Measurements from ENCODE around the gene LSM11. TPM values are rescaled to one million over a fixed set of nuclear protein-coding genes. Genes with fewer than 3 reads are reported as not detected.

The LSM11 gene
- total RNA-seq, 4 donors from 2014 or later, result 3.3 to 3.8 (median 3.6) TPM

DNA sequence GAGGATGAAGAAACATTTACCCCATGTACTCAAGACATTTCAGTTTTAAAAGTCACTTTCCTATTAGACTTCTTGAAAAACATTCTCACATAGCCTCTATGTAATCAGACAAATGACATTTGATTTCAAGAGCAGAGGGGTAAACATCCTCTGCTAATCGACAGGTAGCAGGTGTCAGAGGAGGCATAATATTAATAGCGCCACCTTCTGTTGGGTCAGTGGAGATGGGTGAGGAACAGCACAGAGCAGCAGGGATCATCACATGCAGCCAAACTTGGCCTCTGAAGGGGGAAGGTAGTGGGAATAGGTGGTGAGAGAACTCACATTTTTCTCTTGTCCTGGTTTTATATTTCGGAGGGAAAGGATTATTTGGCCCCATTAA is 3.3 kb upstream of the LSM11 start:
- no peak overlapping the region for H3K4me3 ChIP-seq
- no peak for DNase-seq
- TF ChIP-seq POLR2A (IDR thresholded peaks at IDR 0.05), result no peak
- TF ChIP-seq, protein P1, sequence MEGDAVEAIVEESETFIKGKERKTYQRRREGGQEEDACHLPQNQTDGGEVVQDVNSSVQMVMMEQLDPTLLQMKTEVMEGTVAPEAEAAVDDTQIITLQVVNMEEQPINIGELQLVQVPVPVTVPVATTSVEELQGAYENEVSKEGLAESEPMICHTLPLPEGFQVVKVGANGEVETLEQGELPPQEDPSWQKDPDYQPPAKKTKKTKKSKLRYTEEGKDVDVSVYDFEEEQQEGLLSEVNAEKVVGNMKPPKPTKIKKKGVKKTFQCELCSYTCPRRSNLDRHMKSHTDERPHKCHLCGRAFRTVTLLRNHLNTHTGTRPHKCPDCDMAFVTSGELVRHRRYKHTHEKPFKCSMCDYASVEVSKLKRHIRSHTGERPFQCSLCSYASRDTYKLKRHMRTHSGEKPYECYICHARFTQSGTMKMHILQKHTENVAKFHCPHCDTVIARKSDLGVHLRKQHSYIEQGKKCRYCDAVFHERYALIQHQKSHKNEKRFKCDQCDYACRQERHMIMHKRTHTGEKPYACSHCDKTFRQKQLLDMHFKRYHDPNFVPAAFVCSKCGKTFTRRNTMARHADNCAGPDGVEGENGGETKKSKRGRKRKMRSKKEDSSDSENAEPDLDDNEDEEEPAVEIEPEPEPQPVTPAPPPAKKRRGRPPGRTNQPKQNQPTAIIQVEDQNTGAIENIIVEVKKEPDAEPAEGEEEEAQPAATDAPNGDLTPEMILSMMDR (IDR thresholded peaks at IDR 0.05), result peak in 4 of 6 experiments; percentile 36 to 50 (median 46)
- peaks cover 0 to 16% (median 0%) of the 10 kb centered on the region in 4 donors for H3K4me1 ChIP-seq
- H3K36me3 ChIP-seq, result peaks cover 0 to 33% (median 0%) of the 10 kb centered on the region in 3 donors
- no peak overlapping the region for H3K27ac ChIP-seq
- no peaks in the 10 kb centered on the region for H3K27me3 ChIP-seq
- no peaks in the 10 kb centered on the region for H3K9me3 ChIP-seq

DNA sequence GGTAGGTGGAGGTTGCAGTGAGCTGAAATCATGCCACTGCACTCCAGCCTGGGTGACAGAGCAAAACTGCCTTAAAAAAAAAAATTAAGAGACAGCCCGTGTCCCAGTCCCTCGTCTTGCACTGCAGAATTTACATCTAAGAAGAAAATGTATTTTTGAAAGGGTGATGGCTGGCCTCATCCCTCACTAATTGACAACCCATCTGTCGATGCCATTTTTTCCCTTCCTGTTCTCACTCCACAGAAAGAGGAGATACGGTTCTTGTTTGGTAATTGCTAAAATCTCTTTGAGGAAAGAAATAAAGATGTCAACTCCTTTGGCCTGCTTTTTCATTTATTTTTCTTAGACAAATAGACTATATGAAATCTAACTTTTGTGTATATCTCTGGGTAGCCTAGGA is 2.4 kb upstream of the LSM11 start:
- Histone ChIP-seq H3K4me3 (no peak overlapping the region), H3K4me1 (peaks cover 0 to 21% (median 0%) of the 10 kb centered on the region in 4 donors), H3K36me3 (peaks cover 0 to 24% (median 0%) of the 10 kb centered on the region in 3 donors), H3K27ac (no peak overlapping the region), H3K27me3 (no peaks in the 10 kb centered on the region), H3K9me3 (no peaks in the 10 kb centered on the region)
- TF ChIP-seq, protein P1 (IDR thresholded peaks at IDR 0.05), result no peak
- TF ChIP-seq POLR2A (IDR thresholded peaks at IDR 0.05), result no peak
- DNase-seq, result no peak

DNA sequence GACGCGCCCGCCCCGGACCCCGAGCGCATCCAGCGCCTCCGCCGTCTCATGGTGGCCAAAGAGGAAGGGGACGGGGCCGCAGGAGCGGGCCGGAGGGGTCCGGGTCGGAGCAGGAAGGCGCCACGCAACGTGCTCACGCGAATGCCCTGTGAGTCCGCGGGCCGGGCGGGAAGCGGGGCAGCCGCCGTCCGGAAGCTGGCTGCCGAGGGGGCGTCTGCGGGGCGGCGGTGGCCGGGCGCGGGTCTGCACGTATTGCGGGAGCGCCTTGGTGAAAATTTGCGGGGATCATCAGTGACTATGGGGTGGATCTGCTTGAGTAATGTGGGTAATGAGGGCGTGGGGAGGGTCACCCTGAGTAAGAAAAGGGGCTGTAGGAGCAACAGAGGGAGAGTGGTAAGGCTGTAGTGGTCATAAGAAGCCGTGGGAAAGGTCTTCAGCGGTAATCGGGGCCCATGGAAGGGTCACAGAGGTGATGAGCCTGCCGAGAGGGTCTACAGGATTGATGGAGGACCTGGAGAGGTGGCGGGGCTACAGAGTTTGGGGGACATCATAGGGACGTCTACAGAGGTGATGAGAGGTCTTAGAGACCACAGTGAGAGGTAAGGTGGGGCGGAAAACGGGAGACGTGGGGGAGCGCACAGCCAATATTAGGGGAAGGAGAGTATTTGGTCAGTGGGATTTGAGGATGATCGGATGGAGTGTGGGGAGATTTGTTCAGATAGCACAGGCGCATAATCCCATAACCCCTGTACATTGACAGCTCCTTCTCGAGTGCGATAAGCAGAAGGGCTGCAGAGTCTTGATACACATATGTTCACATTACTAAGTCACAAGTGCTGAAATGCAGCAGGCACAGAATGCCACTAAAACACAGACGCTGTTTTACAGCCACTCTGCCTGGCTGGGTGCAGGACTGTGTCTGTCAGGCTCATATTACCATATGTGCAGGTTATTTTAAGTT is 819 bp downstream of the LSM11 start:
- no peaks in the 10 kb centered on the region for H3K9me3 ChIP-seq
- H3K4me3 ChIP-seq, result peak overlapping the region; percentile 79 to 95 (median 86)
- TF ChIP-seq, protein P1 (IDR thresholded peaks at IDR 0.05), result no peak
- TF ChIP-seq POLR2A (IDR thresholded peaks at IDR 0.05), result no peak
- peaks cover 0 to 21% (median 0%) of the 10 kb centered on the region in 4 donors for H3K4me1 ChIP-seq
- H3K27me3 ChIP-seq, result no peaks in the 10 kb centered on the region
- DNase-seq, result peak in 1 of 3 donors; percentile 53
- H3K27ac ChIP-seq, result peak overlapping the region in 3 of 4 donors; percentile 55 to 73 (median 71)
- peaks cover 0 to 6% (median 0%) of the 10 kb centered on the region in 3 donors for H3K36me3 ChIP-seq

DNA sequence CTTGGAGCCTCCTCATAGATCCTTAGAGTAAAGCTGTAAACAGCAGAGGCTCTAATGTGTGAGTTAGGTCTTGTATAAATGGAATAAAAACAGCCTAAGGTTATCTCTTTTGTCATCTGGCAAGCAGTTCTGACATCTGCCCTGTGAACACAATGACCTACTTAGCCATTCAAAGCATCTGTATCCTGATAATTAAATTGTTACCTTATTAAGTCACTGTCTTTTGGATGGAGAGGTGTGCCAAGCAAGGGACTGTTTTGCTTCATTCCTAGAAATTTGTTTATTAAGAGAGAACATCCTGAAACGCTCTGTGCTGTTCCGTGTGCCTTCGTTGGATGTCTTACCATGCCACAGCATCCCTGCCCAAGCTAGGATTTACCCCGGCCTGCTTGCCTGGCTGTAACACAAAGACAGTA is 1.5 kb downstream of the LSM11 start:
- Histone ChIP-seq H3K9me3 (no peaks in the 10 kb centered on the region), H3K4me1 (peaks cover 0 to 21% (median 0%) of the 10 kb centered on the region in 4 donors), H3K27ac (no peak overlapping the region), H3K27me3 (no peaks in the 10 kb centered on the region), H3K36me3 (no peaks in the 10 kb centered on the region), H3K4me3 (peak overlapping the region in 2 of 4 donors; percentile 83 to 88)
- no peak for DNase-seq
- no peak for TF ChIP-seq POLR2A (IDR thresholded peaks at IDR 0.05)
- TF ChIP-seq, protein P1 (IDR thresholded peaks at IDR 0.05), result no peak

DNA sequence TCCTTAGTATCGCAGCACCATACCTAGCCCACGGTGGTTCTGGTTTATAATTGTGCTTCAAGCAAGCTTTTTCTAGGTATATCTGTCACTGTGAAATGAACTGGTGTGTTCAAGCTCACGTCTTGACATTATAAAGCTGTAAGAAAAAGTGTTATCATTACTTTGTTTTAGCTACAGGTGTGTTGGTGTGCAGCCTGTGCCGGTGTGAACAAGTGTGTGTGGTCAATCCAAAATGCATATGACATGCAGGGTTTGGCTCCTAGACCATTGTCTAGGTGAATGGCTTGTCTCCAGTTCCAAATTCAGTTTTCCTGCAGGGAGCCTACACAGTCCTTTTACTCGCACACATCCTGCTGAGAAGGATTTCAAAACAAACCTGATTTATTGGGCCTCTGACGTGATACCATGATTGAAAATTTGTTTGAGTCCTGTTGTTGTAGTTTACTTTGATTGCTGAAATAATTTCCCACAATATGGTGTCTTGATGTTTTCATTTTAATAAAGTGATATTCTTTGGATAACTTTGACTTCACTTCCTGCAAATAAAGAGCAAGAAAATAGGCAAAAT is 3.7 kb downstream of the LSM11 start:
- H3K4me3 ChIP-seq, result no peak overlapping the region
- DNase-seq, result no peak
- peaks cover 0 to 21% (median 0%) of the 10 kb centered on the region in 4 donors for H3K4me1 ChIP-seq
- peaks cover 0 to 11% (median 0%) of the 10 kb centered on the region in 3 donors for H3K36me3 ChIP-seq
- H3K27ac ChIP-seq, result no peak overlapping the region
- TF ChIP-seq, protein P1 (IDR thresholded peaks at IDR 0.05), result no peak
- no peak for TF ChIP-seq POLR2A (IDR thresholded peaks at IDR 0.05)
- H3K27me3 ChIP-seq, result no peaks in the 10 kb centered on the region
- H3K9me3 ChIP-seq, result no peaks in the 10 kb centered on the region
